B cell (primary cell): ENCODE results near the gene AGAP1. TPM values are rescaled to one million over a fixed set of nuclear protein-coding genes. Genes with fewer than 3 reads are reported as not detected.

Source experiments
- ATAC-seq: fragments of 200-7000 bp; cut with Tn5 transposase; one replicate; pipeline ENCODE4 v1.10.0; 2021; ENCODE audit warnings: low read depth, mild to moderate bottlenecking, moderate number of reproducible peaks, moderate library complexity
- CTCF ChIA-PET: fragments of 350-600 bp; sonication (Branson Sonifier 250); formaldehyde crosslinking; loops from one replicate; lab custom pipeline; 2021; ENCODE audit warnings: antibody characterized with exemption, inconsistent platforms; lab: Charles Lee
- POLR2A ChIA-PET: fragments of 350-600 bp; sonication (Branson Sonifier 250); formaldehyde crosslinking; loops from one replicate; lab custom pipeline; 2021; ENCODE audit warnings: antibody characterized with exemption; lab: Charles Lee
- DNase-seq: peaks from one replicate; pipeline ENCODE4 v3.0.0; 2013
- H2AFZ ChIP-seq: 2 replicates; pipeline ENCODE4 v1.6.1; 2012; ENCODE audit warnings: mild to moderate bottlenecking, low read depth, low read length; ENCODE audit not compliant: insufficient read depth, poor library complexity, severe bottlenecking
- H3K27ac ChIP-seq, 2 donors: 1 replicate in 1 of 2; 2 replicates in 1 of 2; pipeline ENCODE4 v1.5.1; 2012 to 2013; ENCODE audit warnings: low read length in 2 of 2, mild to moderate bottlenecking in 2 of 2, moderate library complexity in 1 of 2
- H3K27me3 ChIP-seq, 4 experiments: fragments of 200-600 bp in 1 of 4; sonication (generic) in 1 of 4; replicated peaks in 1 of 4; 1 replicate in 2 of 4; 2 replicates in 2 of 4; pipeline versions ENCODE4 v1.6.1 to v1.7.0; 2013 to 2016; ENCODE audit warnings: low read length in 3 of 4, mild to moderate bottlenecking in 2 of 4, mixed read lengths in 1 of 4, moderate library complexity in 1 of 4; ENCODE audit not compliant: insufficient read depth in 4 of 4, control insufficient read depth in 3 of 4; ENCODE audit errors: control extremely low read depth in 1 of 4
- H3K36me3 ChIP-seq, 2 experiments: replicated peaks in 1 of 2; 1 replicate in 1 of 2; 2 replicates in 1 of 2; pipeline versions ENCODE4 v1.6.1 to v1.7.1; 2013; ENCODE audit warnings: low read length in 1 of 2; ENCODE audit not compliant: insufficient read depth in 2 of 2, control insufficient read depth in 1 of 2; ENCODE audit errors: control extremely low read depth in 1 of 2, extremely low read depth in 1 of 2
- H3K4me1 ChIP-seq, 2 donors: fragments of 200-600 bp in 1 of 2; sonication (generic) in 1 of 2; 1 replicate in 1 of 2; 2 replicates in 1 of 2; pipeline versions ENCODE4 v1.5.1 to v1.6.1; 2013 to 2017; ENCODE audit warnings: low read length in 2 of 2; ENCODE audit not compliant: control insufficient read depth in 2 of 2, insufficient read depth in 2 of 2
- H3K4me2 ChIP-seq: replicated peaks from 2 replicates; pipeline ENCODE3; 2012; ENCODE audit warnings: mild to moderate bottlenecking, low read depth, low read length; ENCODE audit not compliant: poor library complexity, severe bottlenecking
- H3K4me3 ChIP-seq, 5 experiments: fragments of 200-600 bp in 1 of 5; sonication (generic) in 1 of 5; 1 replicate in 3 of 5; 2 replicates in 2 of 5; pipeline versions ENCODE4 v1.5.1 to v1.7.0; 2011 to 2016; ENCODE audit warnings: low read length in 4 of 5, mild to moderate bottlenecking in 4 of 5, low read depth in 2 of 5, control low read depth in 1 of 5, moderate library complexity in 1 of 5; ENCODE audit not compliant: insufficient read depth in 1 of 5; ENCODE audit errors: control extremely low read depth in 1 of 5, extremely low read depth in 1 of 5
- H3K79me2 ChIP-seq: fragments of 200-600 bp; sonication (generic); one replicate; pipeline ENCODE4 v1.6.0; 2016; ENCODE audit warnings: low read length; ENCODE audit not compliant: control insufficient read depth, insufficient read depth
- H3K9ac ChIP-seq: fragments of 200-600 bp; sonication (generic); 2 replicates; pipeline ENCODE4 v1.6.1; 2017; ENCODE audit warnings: mild to moderate bottlenecking, low read length, moderate library complexity
- H3K9me3 ChIP-seq, 3 donors: one replicate each; pipeline versions ENCODE4 v1.6.1 to v1.7.1; 2013; ENCODE audit warnings: low read length in 2 of 3; ENCODE audit not compliant: control insufficient read depth in 2 of 3, insufficient read depth in 1 of 3; ENCODE audit errors: control extremely low read depth in 1 of 3
- H4K20me1 ChIP-seq: 2 replicates; pipeline ENCODE4 v1.6.0; 2012; ENCODE audit warnings: mild to moderate bottlenecking, low read length; ENCODE audit not compliant: insufficient read depth, control insufficient read depth, poor library complexity, severe bottlenecking
- H3K27ac Mint-ChIP-seq: one replicate; pipeline ENCODE4 v1.8.0; 2021; ENCODE audit warnings: mixed read lengths
- H3K27me3 Mint-ChIP-seq: one replicate; pipeline ENCODE4 v1.8.0; 2021; ENCODE audit warnings: mixed read lengths
- H3K4me1 Mint-ChIP-seq: one replicate; pipeline ENCODE4 v1.8.0; 2021; ENCODE audit warnings: mixed read lengths
- H3K4me3 Mint-ChIP-seq: one replicate; pipeline ENCODE4 v1.8.0; 2021; ENCODE audit warnings: mixed read lengths
- H3K9me3 Mint-ChIP-seq: one replicate; pipeline ENCODE4 v1.8.0; 2022; ENCODE audit warnings: mixed read lengths; ENCODE audit not compliant: insufficient read depth
- CTCF ChIP-seq: fragments of 200-600 bp; IDR thresholded peaks from one replicate; pipeline ENCODE4 v1.8.0; 2022; ENCODE audit warnings: antibody characterized with exemption, mild to moderate bottlenecking
- EZH2 ChIP-seq: IDR thresholded peaks from 2 replicates; pipeline ENCODE4 v1.6.1; 2012; ENCODE audit warnings: borderline replicate concordance, low read depth, mild to moderate bottlenecking, moderate library complexity, low read length; ENCODE audit not compliant: insufficient read depth, poor library complexity, severe bottlenecking
- WGBS: methylation state at CpG from one replicate; pipeline ENCODE4 v1.1.5; 2013; ENCODE audit warnings: missing lambda C conversion rate; ENCODE audit not compliant: insufficient coverage; 5-methylcytosine and 5-hydroxymethylcytosine counted together
- intact Hi-C: fragments of 100-400 bp; cut with micrococcal nuclease; formaldehyde crosslinking; loops from one replicate; pipeline ENCODE4 v1.10.0; 2022
- polyA plus RNA-seq: library from polyadenylated mRNA; depleted of rRNA; stranded (reverse); fragments of >200 nt; gene quantifications from 2 replicates; pipeline ENCODE4 v1.2.3, GENCODE V29; 2012
- total RNA-seq, 2 donors: library from RNA; stranded (reverse); fragments of 120-200 nt in 1 of 2; gene quantifications; 1 replicate in 1 of 2; 2 replicates in 1 of 2; pipeline versions ENCODE4 v1.2.3 to v1.2.4, GENCODE V29; 2013 to 2022

AGAP1 gene
- total and polyA plus RNA-seq, 2 donors (not counting 1 experiment from before 2014, with no cell fraction given), result 0.01 TPM; not detected in 1

DNA sequence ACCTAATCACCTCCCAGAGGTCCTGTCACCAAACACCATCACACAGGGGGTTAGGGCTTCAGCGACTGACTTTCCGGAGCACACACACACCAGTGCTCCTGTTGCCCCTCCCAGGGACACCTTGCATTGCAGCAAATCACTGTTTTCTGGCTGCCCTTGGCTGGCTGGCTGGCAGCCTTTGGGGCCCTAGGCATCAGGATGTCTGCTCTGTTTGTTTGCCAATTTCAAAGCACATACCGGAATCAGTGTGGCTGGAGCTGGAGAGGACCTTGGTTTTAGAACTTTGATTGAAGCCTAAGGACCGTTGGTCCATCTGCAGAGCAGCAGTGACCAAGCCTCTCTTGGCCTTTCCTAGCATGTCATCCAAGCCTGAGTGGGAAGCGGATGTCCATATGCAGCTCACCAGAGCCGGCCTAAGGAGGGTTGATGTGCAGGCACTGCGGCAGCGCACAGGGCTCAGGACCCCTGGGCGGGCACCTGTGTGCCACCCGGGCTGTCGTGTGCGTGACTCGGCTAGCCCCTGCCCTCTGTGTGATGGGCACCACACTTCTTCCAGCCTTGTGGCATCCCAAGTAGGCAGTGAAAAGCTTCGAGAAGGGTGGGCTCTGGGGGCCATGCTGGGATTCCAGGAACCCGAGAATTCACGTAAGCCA, 612.2 kb downstream of the AGAP1 start:
- Histone ChIP-seq H3K36me3 (no peaks in the 10 kb centered on the region), H2AFZ (no peak overlapping the region), H3K4me3 (no peak overlapping the region), H3K4me1 (no peaks in the 10 kb centered on the region), H4K20me1 (no peaks in the 10 kb centered on the region), H3K9me3 (peaks cover 0 to 13% (median 0%) of the 10 kb centered on the region in 3 donors), H3K9ac (no peak overlapping the region), H3K27ac (no peak overlapping the region), H3K79me2 (no peaks in the 10 kb centered on the region), H3K27me3 (peaks cover 0 to 4% (median 0%) of the 10 kb centered on the region in 4 experiments), H3K4me2 (no peak overlapping the region)
- CTCF ChIA-PET, result no interaction called here
- intact Hi-C loops, result no loop called here
- Mint-ChIP-seq H3K4me3 (no peak overlapping the region), H3K27ac (no peak overlapping the region), H3K4me1 (no peaks in the 10 kb centered on the region), H3K9me3 (no peaks in the 10 kb centered on the region), H3K27me3 (peaks cover 10% of the 10 kb centered on the region)
- no peak for ATAC-seq
- WGBS, result 94% methylated on average over 16 of the region's 16 CpGs
- no peak for DNase-seq
- TF ChIP-seq EZH2 (no peak), CTCF (no peak)
- POLR2A ChIA-PET, result no interaction called here

- Histone ChIP-seq H3K79me2 (no peaks in the 10 kb centered on the region), H3K9ac (no peak overlapping the region), H3K4me1 (no peaks in the 10 kb centered on the region), H3K4me3 (no peak overlapping the region), H3K36me3 (no peaks in the 10 kb centered on the region), H3K9me3 (peaks cover 0 to 18% (median 0%) of the 10 kb centered on the region in 3 donors), H3K27me3 (peaks cover 0 to 4% (median 0%) of the 10 kb centered on the region in 4 experiments), H2AFZ (no peak overlapping the region), H4K20me1 (no peaks in the 10 kb centered on the region), H3K4me2 (no peak overlapping the region), H3K27ac (no peak overlapping the region)
- Mint-ChIP-seq H3K4me3 (no peak overlapping the region), H3K27ac (no peak overlapping the region), H3K9me3 (no peaks in the 10 kb centered on the region), H3K27me3 (peaks cover 10% of the 10 kb centered on the region), H3K4me1 (no peaks in the 10 kb centered on the region)
- 81% methylated on average over 9 of the region's 10 CpGs for WGBS
- DNase-seq (no peak), ATAC-seq (no peak)
- intact Hi-C loops, result no loop called here
- ChIA-PET POLR2A (no interaction called here), CTCF (no interaction called here)
- TF ChIP-seq CTCF, result no peak
- TF ChIP-seq EZH2, result no peak
Measured at GRCh38 chr2:236106761-236107160, 612.9 kb downstream of the AGAP1 start.
